ENCODE data around the gene CNTN5.

DNA sequence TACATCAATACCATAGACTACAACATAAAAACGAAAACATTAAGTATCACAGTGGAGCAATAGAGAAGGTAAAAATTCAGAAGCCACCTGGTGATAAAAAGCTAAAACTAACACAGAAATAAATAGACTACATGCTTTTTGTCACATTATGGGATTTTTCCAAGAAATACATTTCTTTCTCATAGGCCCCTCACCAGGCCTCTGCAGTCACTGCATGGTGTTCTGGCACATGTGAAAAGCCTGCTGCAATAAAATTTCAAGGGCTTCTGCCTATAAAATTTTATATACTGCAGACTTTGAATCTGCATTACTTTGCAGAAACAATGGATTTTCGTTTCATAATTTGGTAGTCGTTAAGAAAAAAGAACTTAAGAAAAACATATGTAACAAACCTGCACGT lies 655.5 kb downstream of the CNTN5 start:
- TF ChIP-seq POLR2A (IDR thresholded peaks at IDR 0.05) = no peak
- TF ChIP-seq, protein P1, sequence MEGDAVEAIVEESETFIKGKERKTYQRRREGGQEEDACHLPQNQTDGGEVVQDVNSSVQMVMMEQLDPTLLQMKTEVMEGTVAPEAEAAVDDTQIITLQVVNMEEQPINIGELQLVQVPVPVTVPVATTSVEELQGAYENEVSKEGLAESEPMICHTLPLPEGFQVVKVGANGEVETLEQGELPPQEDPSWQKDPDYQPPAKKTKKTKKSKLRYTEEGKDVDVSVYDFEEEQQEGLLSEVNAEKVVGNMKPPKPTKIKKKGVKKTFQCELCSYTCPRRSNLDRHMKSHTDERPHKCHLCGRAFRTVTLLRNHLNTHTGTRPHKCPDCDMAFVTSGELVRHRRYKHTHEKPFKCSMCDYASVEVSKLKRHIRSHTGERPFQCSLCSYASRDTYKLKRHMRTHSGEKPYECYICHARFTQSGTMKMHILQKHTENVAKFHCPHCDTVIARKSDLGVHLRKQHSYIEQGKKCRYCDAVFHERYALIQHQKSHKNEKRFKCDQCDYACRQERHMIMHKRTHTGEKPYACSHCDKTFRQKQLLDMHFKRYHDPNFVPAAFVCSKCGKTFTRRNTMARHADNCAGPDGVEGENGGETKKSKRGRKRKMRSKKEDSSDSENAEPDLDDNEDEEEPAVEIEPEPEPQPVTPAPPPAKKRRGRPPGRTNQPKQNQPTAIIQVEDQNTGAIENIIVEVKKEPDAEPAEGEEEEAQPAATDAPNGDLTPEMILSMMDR (IDR thresholded peaks at IDR 0.05) = no peak

All from lower leg skin (tissue), 3 donors.